GM19455 (cell line): ENCODE data around the gene ATP6V0E1.
"Not testable (repeated sequence)": the region's sequence is repeated elsewhere in the genome, so short reads cannot be mapped to it uniquely, and the experiment has no call there.

ENCODE experiments used
- ATAC-seq: cut with Tn5 transposase; IDR thresholded peaks from one replicate; pipeline ENCODE4 v1.9.1; 2021; ENCODE audit not compliant: unreplicated experiment

The ATP6V0E1 gene

GRCh38 chr5:173069671-173070070, 86.1 kb downstream of the ATP6V0E1 start:
- no peak for ATAC-seq

- ATAC-seq: no peak
Observed at GRCh38 chr5:173075137-173075843, 91.7 kb downstream of the ATP6V0E1 start.

- no peak for ATAC-seq
Observed at GRCh38 chr5:173075970-173076369, 92.4 kb downstream of the ATP6V0E1 start.

GRCh38 chr5:173076471-173076870, 92.9 kb downstream of the ATP6V0E1 start:
- not testable (repeated sequence) for ATAC-seq

GRCh38 chr5:173078878-173079277, 95.3 kb downstream of the ATP6V0E1 start:
- no peak for ATAC-seq
